Loucy (cell line): Measurements from ENCODE around the gene LIMS1.
"Not testable (repeated sequence)": the region's sequence is repeated elsewhere in the genome, so short reads cannot be mapped to it uniquely, and the experiment has no call there.

ENCODE experiments used
- CTCF ChIP-seq: fragments of 200-600 bp; sonication (generic); conservative IDR thresholded peaks from 2 replicates; pipeline ENCODE4 v1.5.1; 2014; ENCODE audit warnings: mild to moderate bottlenecking, antibody characterized with exemption, low read length
- EZH2phosphoT487 ChIP-seq: fragments of 200-600 bp; IDR thresholded peaks from 2 replicates; pipeline ENCODE4 v1.6.1; 2018; ENCODE audit warnings: antibody characterized with exemption, mild to moderate bottlenecking, moderate library complexity, borderline replicate concordance

- TF ChIP-seq CTCF, EZH2phosphoT487: not testable (repeated sequence)
These were observed 132.9 kb downstream of the LIMS1 start for GRCh38 chr2:108667140-108667539.
